Measurements from ENCODE around the gene SMG7. TPM values are rescaled to one million over a fixed set of nuclear protein-coding genes. Genes with fewer than 3 reads are reported as not detected.

Gene SMG7
- total RNA-seq, 1 donor from 2014 or later, result 71.8 TPM

DNA sequence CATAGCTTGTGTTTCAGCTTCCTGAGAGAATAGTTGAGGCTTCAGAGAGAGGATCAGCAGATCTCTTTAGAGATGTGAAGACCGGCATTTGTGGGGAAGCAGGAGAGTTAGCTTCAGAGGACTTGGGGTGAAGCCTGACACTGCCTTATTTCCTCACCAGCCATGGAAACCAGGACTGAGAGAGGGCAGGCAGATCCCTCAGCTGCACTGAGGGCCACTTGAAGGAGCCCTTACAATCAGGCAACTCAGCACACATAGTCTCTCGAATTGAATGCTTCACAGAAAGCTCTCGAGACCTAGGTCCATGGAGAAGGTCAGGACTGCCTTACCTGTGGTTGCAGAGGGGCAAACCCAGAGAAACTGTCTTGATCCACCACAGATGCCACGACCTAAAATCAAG, 98.2 kb downstream of the SMG7 start:
- Mint-ChIP-seq H3K27ac (no peak overlapping the region), H3K4me3 (ENCODE audit: low read depth) (no peak overlapping the region), H3K9me3 (ENCODE audit: low read depth) (no peaks in the 10 kb centered on the region), H3K27me3 (no peaks in the 10 kb centered on the region), H3K36me3 (ENCODE audit: insufficient read depth) (no peaks in the 10 kb centered on the region), H3K4me1 (ENCODE audit: low read depth) (no peaks in the 10 kb centered on the region)
- no peak for DNase-seq (ENCODE audit: low spot score, unreplicated experiment)
- no peak for TF ChIP-seq CTCF (IDR thresholded peaks at IDR 0.05; ENCODE audit: unreplicated experiment)

GRCh38 chr1:183571678-183572268, 99.5 kb downstream of the SMG7 start:
- H3K27ac Mint-ChIP-seq, result no peak overlapping the region
- no peaks in the 10 kb centered on the region for H3K36me3 Mint-ChIP-seq (ENCODE audit: insufficient read depth)
- no peak overlapping the region for H3K4me3 Mint-ChIP-seq (ENCODE audit: low read depth)
- H3K27me3 Mint-ChIP-seq, result no peaks in the 10 kb centered on the region
- no peak for DNase-seq (ENCODE audit: low spot score, unreplicated experiment)
- H3K9me3 Mint-ChIP-seq (ENCODE audit: low read depth), result no peaks in the 10 kb centered on the region
- no peak for TF ChIP-seq CTCF (IDR thresholded peaks at IDR 0.05; ENCODE audit: unreplicated experiment)
- no peaks in the 10 kb centered on the region for H3K4me1 Mint-ChIP-seq (ENCODE audit: low read depth)

GRCh38 chr1:183572721-183573120, 100.4 kb downstream of the SMG7 start:
- Mint-ChIP-seq H3K4me1 (ENCODE audit: low read depth) (no peaks in the 10 kb centered on the region), H3K36me3 (ENCODE audit: insufficient read depth) (no peaks in the 10 kb centered on the region), H3K27ac (no peak overlapping the region), H3K27me3 (no peaks in the 10 kb centered on the region), H3K4me3 (ENCODE audit: low read depth) (no peak overlapping the region), H3K9me3 (ENCODE audit: low read depth) (no peaks in the 10 kb centered on the region)
- no peak for DNase-seq (ENCODE audit: low spot score, unreplicated experiment)
- TF ChIP-seq CTCF (IDR thresholded peaks at IDR 0.05; ENCODE audit: unreplicated experiment), result no peak

GRCh38 chr1:183575606-183576005, 103.3 kb downstream of the SMG7 start:
- no peak overlapping the region for H3K4me3 Mint-ChIP-seq (ENCODE audit: low read depth)
- H3K36me3 Mint-ChIP-seq (ENCODE audit: insufficient read depth), result no peaks in the 10 kb centered on the region
- no peaks in the 10 kb centered on the region for H3K9me3 Mint-ChIP-seq (ENCODE audit: low read depth)
- no peak overlapping the region for H3K27ac Mint-ChIP-seq
- DNase-seq (ENCODE audit: low spot score, unreplicated experiment), result no peak
- H3K4me1 Mint-ChIP-seq (ENCODE audit: low read depth), result no peaks in the 10 kb centered on the region
- no peak for TF ChIP-seq CTCF (IDR thresholded peaks at IDR 0.05; ENCODE audit: unreplicated experiment)
- no peaks in the 10 kb centered on the region for H3K27me3 Mint-ChIP-seq

DNA sequence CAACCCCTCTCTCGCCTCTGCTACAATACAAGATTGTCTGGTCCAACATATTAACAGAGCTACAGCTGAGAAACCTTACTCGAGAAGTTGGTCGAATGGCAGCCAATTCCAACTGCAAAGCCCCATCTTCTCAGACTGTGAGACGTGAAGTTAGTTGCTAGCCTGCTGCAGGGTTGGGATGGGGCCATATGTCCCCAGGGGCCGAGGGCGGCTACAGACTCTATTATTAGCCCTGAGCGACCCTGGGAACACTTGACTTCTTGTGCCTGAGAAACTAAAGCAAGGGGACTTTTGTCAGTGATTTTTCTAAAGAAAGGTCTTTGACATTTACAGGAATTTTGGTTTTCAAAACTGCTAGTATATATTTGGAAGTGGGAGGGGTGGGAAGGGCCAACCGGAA, 104.2 kb downstream of the SMG7 start:
- Mint-ChIP-seq H3K4me3 (ENCODE audit: low read depth) (no peak overlapping the region), H3K4me1 (ENCODE audit: low read depth) (no peaks in the 10 kb centered on the region), H3K36me3 (ENCODE audit: insufficient read depth) (no peaks in the 10 kb centered on the region), H3K27me3 (no peaks in the 10 kb centered on the region), H3K27ac (no peak overlapping the region), H3K9me3 (ENCODE audit: low read depth) (no peaks in the 10 kb centered on the region)
- TF ChIP-seq CTCF (IDR thresholded peaks at IDR 0.05; ENCODE audit: unreplicated experiment), result no peak
- no peak for DNase-seq (ENCODE audit: low spot score, unreplicated experiment)

Data from progenitor cell of endocrine pancreas (in vitro differentiated cells).